GM21526 (cell line): ENCODE data around the gene TTC7B.

Experiments used
- ATAC-seq: cut with Tn5 transposase; IDR thresholded peaks from one replicate; pipeline ENCODE4 v1.9.1; 2021; ENCODE audit warnings: moderate library complexity; ENCODE audit not compliant: unreplicated experiment, low FRiP score

Gene TTC7B

DNA sequence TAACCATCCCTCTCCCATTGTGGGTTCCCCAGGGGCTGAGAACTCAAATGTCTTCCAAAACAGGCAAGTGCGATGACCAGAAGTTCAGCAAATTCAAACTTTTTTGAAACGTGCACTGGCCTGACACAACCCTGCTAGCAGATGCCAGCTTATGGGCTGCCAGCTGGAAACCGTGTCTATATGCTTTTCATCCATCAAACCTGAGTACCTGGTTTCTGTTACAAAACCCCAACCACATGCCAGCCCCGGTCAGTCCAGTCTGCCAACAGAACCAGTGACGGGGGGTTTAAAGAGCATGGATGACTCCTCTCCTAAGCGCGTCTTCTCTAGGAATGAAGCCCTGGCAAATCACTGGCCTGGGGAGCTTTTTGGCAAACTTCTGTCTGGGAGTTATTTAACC lies 189.7 kb downstream of the TTC7B start:
- ATAC-seq = no peak

DNA sequence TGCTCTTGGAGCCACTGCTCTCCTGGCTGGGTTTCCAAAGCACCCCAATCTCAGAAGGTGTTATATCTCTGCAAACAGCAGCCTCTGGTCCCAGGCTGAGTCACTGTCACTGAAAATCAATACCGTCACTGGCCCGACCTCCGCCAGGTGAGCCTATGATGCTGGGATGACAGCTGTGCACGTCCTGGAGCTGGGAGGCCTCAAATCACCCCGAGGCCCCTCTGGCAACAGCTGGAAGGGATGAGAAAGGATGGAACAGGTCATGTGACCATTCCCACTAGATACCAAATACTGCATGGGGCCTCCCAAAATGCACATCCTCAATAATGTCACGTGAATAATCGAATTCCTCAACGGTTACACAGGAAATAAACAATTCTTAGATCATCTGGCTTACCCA lies 190.8 kb downstream of the TTC7B start:
- no peak for ATAC-seq

DNA sequence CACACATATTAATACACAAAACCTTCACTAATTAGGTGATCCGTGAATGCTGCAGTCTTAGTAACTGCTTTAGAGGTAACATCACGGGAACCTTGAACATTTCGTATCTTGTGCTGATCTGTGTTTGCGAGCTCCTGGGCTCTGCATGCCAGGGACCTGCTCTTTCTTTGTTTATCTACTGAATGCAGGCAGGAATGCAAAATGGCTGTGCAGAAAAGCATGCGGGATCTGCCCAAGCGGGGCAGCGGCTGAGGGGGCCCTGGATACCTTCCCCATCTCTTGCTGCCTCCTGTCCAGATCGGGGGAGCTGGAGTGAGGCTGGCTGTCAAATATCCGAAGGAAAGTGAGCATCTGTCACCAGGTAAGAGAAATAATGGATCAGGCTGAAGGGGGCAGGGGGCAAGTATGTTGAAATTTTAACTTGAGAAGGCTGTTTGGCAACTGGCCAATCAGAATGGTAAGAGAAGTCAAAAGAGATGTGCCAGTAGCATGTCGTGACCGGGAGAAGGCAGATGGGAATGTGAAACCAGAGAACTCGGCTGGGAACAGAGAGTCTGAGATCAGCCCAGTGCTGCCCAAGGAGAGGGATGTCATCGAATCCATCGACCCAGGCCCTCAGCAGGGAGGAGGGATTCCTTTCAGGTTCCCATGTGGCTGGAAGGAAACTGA lies 191.4 kb downstream of the TTC7B start:
- ATAC-seq = no peak

DNA sequence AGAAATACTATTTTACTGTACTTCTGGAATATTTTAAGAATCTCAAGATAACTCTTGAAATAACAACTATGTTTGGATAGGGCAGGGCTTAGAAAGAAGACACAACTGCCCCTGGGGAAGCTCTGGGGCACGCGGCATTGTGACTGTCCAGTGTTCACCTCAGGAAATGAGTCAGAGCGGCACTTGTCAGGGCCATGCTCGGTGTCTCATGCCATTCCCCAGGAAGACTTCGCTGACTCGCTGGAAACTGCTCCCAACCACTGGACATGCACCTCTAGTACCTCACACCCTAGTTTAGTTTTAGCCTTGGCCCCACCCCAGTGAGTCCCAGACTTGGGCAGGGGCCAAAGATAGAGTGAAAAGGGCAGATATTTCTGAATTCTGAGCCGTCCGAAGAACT lies 192.0 kb downstream of the TTC7B start:
- no peak for ATAC-seq

DNA sequence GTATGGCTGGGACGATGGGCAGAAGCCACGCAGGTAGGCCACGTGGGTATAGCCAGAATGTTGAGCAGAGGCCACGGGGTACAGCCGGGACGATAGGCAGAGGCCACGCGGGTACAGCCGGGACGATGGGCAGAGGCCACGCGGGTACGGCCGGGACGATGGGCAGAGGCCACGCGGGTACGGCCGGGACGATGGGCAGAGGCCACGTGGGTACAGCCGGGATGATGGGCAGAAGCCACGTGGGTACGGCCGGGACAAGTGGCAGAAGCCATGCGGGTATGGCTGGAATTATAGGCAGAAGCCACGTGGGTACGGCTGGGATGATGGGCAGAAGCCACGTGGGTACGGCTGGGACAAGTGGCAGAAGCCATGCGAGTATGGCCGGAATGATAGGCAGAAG lies 195.0 kb downstream of the TTC7B start:
- ATAC-seq = no peak

DNA sequence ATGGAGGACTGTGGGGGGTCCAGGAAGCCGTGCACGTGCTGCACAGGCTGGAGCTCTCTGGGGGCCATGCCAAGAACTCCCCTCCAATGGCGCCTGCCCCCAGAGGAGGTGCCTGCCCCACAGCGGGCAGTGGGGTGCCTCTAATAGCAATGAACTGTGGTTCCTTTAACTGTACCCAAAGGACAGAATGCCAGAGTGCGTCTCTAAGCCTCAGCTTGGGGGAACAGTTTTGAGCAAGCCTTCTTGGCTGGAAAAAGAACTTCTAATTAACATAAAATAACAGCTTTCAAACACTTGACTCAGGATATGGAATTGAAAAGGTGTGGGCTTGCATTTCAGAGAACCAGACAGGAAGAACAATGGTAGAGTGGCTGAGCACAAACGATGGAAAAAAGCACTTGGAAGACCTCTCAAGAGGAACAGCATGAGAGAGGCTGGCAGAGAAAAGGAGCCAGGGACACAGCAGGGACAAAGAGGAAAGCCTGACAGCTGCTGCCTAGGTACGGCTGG lies 195.6 kb downstream of the TTC7B start:
- ATAC-seq = no peak

DNA sequence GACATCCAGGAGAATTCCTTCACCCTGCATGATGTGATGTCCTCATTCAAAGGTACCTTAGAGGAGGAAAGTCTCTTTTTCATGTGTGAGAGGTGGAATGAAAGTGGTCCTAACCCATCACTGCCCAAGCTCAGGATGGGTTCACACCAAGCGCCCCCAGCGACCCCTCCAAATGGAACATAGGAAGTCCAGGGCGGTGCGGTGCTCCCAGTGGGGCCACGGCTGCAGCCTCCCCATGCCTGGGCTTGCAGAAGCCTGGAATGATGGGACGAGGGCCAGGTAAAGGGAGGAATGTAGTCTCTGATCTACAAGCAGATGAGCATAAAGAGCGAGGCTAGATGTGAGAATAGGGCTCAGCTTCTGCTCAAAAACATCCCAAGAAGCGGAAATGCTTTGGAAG lies 196.3 kb downstream of the TTC7B start:
- no peak for ATAC-seq

DNA sequence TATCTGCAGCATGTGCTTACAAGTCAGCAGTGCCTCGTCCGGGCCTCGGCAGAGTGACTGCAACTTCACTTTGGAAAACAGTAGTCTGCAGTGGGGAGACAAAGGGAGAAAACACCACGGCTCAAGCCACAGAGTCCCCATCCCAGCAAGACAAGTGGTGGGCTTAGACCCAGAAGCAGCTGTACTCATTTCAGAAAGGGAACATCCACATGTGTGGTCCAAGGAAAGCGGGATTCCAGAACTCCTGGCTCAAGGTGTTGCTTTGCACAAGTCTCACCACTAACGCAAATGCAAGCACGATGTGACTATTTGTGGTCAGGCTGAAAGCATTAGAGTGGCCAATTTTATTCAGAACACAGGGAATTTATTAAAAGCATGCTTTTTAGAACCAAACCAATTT lies 198.3 kb downstream of the TTC7B start:
- no peak for ATAC-seq

DNA sequence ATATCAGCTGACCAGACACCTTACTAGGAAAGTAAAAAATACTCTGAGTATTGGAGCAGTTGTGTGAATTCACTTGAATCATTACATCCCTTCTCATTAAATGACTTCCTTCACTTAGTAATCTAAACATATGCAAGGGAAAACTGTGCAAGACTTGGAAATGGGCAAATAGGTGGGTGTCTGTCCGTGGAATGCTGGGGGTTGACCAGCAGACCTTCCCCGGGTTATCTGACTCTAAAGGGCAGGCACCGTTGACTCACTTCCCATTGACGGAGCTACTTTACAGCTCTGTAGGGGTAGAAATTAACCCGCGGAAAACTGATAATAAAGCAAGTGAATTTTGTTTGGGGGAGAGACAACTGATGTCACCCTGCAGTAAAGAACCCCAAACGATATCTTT lies 199.3 kb downstream of the TTC7B start:
- no peak for ATAC-seq

DNA sequence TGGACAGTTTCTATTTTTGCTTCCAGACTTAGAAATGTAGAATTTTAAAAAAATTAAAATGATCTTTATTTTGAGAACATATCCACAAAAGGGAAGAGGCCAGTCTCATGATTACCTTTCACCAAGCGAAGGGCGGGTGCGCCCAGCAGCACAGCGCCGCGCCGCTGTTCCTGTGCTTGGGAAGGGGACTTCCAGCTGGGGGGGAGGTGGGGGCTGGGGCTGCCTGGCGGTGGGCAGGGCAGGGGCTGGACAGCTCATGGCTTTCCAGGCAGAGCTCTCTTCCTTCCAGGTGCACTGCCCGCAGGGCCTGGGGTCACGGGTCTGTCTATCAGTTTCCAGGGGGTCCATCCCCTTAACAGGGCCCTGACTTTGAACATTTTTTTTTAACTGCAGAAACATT lies 199.9 kb downstream of the TTC7B start:
- no peak for ATAC-seq

DNA sequence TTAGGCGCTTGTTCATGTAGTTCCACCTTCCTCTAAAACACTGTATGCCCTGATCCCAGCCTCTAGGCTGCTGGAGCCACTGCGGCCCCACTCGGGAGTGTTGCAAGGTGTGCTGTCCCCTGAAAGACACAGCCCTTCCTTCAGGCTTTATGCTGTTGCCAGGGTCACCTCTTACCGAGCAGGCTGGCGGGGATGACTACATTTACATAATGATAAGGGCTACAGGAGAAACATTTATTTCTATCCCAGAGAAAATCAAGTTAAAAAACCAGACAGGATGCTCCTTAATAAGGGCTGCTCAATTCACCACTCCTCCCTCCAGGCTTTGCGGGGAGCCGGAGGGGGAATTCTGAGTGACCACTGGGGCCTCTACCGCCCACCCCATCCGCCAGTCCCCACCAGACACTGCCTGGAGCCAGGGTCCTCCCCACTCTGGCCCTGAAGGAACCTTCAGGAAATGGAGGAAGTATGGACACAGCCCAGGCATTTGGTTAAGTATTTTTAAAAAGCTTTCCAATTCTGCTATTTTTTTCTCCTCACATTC lies 200.6 kb downstream of the TTC7B start:
- no peak for ATAC-seq

DNA sequence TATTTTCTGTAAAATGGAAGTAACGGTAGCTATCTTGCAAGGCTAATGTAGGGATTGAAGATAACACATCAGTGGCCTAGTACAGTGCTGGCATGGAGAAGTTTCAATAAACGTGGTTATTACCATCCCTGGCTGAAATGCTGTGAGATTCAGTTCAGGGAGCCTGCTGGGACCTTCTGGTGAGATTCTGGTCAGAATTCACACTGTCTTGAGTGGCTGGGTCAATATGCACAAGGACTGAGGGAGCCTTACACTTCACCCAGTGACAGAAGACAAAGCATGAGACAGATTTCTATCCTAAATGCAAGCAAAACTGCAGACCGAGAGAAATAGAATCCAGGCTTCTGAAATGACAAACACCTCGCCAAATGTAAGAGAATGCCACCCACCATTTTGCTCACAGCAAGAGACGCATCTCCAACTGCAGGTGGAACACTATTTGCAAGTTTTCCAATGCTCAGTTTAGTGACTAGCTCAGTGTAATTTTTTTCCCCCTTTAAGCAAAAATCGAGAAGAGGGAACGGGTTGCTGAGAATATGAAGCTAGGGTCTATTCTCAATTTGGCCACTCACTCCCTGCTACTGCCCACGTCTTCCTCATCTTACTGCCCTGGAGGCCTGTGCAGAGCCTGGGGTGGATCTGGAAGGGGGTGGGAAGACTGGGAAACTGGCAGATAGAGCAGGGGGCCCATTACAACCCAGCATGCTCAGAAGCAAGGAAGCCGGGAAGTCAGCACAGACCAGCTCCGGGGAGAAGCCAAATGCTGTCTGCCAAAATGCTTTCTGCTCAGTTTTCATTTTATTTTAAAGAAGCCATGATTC lies 201.3 kb downstream of the TTC7B start:
- ATAC-seq = no peak

DNA sequence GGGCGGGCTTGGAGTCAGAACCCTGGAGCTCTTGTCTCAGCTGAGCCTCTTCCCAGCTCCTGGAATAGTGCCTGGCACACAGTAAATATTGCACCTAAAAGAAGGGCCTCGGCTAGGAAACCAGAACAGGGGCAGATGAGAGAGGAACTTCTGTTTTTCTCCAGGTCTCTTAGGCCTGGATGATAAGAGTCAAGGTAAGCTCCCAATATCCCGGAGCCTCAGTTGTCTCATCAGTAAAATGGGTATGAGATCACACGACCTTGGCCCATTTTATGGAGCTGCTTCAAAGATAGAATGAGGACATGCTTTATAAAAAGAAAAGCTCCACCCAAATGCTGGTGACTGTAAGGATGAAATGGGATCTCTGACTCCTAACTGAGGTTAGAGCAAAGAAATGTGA lies 202.2 kb downstream of the TTC7B start:
- no peak for ATAC-seq

DNA sequence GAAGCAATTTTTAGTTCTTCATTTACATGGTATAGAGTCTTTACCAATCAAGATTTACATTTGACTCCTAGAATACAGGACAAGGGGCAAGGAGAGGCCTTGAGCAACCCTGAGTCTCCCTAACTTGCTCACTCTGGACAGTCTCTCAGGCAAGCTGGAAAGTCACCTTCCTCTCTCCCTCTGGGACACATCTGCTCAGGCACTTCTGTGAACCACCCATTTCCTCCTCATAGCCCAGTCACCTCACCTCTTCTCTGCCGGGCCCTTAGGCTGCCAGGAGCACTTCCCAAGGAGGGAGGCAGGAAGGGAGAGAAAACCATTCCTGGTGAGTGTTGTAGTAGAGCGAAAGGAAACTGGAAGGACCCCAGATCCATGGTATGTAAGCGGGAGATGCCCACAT lies 202.8 kb downstream of the TTC7B start:
- ATAC-seq = no peak

DNA sequence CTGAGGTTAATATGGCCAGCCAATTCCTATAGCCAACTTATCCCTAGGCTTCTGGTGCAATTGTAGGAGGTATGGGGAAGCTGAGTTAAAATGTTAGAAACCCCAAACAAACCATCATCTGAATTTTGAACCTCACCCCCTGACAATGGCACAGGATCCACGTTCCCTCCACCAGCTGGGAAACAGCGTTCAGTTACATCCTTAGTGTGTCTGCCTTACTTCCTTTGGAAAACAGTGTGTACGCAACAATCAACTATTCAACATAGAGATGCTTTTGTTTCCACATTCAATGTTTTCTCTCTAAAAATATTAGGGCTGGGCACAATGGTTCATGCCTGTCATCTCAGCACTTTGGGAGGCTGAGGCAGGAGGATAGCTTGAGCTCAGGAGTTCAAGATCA lies 203.4 kb downstream of the TTC7B start:
- no peak for ATAC-seq

DNA sequence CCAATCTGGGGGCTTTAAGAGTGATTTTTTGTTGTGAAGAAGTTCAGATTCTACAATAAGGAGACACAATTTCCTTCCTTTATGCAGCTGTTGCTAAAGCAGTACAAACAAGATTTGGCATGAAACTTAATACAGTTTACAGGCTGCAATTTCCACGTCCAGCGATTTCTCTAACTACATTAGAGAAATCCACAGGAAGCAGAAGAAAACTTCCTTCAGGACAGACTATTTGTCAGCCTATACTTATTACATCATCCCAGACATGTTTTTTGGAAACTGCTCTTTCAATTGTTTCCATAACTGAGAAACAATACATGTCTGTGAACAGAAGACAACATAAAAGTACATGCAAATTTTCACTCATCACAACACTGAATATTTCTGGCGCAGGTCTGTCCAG lies 204.3 kb downstream of the TTC7B start:
- ATAC-seq = no peak

DNA sequence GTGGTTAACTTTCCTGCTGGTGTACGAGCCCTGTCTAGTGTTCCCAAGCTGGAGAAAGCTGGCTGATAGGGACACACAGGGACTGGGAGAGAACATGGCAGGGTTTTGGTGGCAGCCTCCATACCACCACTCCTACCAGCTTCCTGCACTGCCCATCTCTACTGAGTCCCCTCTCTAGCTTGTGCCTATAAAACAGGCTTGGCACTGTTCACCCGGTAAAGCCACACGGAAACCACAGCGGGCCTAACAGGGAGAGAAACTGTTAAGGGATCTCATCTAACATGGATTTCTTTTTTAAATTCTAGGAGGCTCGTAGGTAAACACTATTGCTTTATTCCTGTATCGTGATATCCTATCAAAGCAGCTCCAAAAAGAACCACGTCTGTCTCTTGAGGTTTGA lies 204.7 kb downstream of the TTC7B start:
- ATAC-seq = no peak

DNA sequence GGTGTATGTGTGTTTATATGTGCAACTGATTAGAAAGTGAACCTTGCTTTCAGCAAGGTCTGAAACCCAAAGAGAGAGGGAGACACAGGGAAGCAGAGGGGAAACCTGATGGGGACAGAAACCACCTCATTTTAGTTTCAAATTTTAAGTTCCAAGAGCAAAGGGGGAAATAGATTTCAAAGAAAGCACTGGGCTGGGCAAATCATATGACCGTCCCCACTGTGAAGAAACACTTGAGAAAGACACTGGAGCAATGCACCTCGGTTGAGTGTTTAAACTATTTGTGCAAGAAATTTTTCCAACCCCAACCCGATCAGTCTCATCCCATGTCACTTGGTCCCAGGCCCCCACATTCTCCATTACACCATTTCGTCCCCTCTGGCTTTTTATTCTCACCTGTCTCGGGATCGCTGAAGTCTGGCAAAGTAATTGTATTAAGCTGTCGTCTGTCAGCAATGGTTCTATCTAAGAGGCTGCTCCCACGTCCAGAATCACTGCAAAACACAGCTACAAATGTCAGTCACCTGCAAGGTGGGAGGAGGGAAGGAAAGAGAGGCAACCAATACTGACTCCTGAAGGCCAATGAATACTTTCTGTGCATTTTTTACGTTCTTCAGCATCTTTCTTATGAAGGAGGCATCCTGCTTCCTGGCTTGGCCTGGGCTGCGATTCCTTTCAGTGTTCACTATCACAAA lies 205.7 kb downstream of the TTC7B start:
- ATAC-seq = no peak

DNA sequence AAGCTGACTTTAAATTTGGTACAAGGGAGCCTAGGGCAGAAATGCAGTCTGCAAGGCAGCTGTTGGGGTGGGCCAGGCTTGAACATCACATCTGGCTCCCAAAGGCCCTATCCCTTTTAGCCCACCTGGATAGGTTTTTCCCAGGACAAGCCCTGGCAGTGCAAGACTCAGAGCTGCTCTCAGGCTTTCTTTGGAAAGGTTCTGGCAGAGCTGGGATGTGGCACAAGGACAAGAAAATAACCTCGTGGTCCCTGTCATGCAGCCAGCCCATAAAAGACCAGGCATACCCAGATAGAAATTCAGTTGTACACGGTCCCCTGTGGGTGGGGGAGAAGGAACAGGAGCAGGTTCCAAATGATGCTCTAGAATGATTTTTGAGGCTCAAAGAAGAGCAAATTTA lies 206.9 kb downstream of the TTC7B start:
- ATAC-seq = no peak

DNA sequence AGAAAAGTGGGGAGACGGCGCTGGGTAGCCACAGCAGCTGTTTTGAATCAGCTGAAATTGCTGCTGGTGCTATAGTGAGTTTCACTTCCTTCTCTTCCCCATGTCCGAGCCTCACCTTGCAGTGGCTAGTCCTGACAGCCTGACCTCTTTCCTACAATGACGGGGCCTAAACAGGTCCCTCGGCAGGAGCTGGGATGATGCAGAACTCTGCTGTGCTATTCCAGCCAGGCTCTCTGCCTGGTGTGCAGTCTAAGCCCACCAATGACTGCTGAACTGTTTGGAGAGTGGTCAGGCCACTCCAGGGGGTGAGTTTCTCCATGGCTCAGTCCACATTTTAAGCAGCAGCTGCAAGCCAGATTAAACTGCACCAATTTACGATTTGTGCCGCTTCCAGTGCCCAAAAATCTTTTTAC lies 207.3 kb downstream of the TTC7B start:
- ATAC-seq = no peak

DNA sequence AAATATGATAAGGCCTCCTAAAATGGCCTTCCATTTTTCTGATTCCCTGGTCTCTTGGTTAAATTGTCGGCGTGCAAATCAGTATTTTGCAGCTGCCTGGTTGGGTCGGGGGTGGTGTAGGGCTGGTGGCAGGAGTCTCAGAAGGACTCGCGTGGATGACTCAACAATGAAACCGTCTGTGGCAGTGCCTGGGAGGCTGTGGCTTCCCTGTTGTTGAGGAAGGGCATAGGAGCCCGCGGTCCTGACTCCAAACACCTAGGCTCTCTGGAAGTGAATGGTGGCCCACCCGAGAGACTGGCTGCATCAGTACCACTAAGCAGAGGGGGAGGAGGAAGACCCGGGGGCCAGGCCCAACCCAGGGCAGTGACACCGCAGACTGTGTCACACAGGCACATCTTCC lies 207.9 kb downstream of the TTC7B start:
- no peak for ATAC-seq
